AG09319 (cell line): ENCODE results near the gene GRAMD2A.

Source experiments
- DNase-seq: peaks from one replicate; pipeline ENCODE4 v3.0.0-alpha.2; 2010; ENCODE audit warnings: low read depth; ENCODE audit errors: extremely low read depth
- CTCF ChIP-seq: IDR thresholded peaks from 2 replicates; pipeline ENCODE4 v1.5.1; 2011; ENCODE audit warnings: low read depth, mild to moderate bottlenecking, inconsistent platforms, low read length, moderate library complexity

The GRAMD2A gene

DNA sequence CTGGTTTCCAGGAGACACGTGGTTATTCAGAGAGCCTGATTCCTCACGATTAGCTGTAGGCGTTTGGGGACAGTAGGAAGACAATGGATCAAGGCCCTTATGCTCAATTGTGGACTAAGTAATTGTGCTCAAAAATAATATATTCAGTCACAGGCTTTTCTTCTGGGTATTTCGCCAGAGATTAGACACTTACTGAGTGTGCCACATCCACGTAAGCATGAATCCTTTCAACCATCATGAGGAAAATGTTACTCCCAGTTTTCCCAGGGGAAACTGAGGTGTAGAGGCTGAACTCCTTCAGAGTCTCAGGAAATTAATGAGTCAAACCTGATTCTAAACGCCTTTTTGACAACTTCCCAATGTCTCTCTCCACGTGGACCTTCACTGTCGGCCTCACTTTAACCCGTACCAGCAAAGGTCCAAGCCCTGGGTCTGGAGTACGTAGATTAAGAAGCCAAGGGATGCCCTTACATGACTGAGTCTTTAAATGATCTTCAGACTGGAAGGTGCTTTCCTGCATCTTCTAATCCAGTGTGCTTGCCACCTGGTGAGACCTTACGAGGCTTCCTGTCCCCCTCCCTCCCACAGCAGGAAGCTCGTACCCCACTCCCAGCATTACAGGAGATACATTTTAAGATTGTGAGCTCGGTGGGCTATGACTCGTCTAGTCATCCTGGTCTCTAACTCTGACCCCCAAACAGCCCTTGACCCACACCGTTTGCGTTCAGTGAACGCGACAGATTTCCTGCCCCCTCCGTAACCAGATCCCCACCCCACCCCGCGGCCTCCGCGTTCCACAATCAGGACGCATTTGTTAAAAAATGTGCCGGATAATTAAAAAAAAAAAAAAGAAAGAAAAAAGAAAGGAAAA is 31.7 kb upstream of the GRAMD2A start:
- DNase-seq = no peak
- no peak for TF ChIP-seq CTCF

DNA sequence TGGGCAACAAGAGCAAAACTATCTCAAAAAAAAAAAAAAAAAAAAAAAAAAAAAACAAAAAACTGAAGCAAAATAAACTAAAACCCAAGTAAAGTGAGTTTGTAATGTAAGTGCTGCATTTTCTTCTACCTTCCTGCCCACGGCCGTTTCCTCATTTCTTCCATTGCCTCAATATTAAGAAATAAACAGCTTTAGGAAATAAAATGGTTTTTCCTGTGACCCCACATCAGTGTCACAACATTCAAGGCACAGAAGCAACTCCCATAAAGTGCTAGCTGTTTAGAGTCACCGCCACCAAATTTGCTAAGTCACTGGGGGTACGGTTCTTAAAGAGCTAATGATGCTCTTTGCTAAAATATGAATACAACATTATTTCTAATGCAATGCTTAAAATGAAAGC is 30.1 kb upstream of the GRAMD2A start:
- no peak for DNase-seq
- no peak for TF ChIP-seq CTCF

DNA sequence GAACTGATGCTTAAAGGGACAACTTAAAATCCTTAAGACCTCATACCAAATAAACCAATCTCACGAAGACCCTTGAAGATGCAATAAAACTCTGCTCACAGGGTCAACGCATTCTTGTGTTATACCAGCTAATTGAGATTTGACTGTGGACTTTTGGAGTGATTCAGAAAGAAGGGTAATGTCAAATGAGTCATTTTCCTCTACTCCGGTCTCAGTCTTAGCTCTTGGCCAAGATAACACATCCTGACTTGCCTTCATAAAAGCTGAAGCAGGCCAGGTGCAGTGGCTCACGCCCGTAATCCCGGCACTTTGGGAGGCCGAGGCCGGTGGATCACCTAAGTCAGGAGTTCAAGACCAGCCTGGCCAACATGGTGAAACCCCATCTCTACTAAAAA is 29.6 kb upstream of the GRAMD2A start:
- no peak for DNase-seq
- no peak for TF ChIP-seq CTCF

DNA sequence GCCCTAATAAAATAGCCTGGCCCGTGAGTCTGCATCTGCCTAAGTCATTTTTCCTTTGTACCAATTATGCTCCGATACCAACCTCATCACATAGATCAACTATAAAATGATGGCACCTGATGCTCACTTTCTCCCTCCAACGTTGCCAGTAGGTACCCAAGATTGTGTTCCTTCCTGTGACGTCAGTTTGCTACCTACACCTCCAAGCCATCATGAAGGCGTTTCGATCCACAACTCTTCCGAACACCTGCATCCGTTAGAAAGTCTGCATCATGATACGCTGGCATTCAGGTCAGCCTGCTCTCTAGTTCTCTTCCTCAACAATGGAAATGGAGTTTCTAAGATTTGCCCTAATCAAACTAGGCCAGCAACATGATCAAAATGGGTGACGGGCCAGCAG is 25.7 kb upstream of the GRAMD2A start:
- TF ChIP-seq CTCF = no peak
- no peak for DNase-seq

DNA sequence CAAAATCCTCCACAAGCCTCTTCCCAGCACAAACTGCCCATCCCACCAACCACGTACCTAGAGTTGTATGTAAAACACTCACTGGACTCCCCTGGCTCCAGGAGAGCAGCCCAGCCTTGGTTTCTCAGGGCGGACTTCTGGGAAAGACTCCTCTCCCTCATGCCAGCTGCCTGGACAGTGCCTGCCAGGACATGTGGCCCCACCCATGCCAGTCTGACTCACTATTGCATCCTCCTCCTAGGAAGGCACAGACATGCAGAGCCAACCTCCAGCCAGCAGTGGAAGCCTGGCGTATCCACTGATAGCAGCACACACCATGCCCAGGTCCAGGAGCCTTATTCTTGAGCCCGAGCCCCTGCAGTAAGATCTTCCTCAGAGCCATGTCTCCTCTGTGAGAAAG is 24.8 kb upstream of the GRAMD2A start:
- no peak for TF ChIP-seq CTCF
- no peak for DNase-seq

DNA sequence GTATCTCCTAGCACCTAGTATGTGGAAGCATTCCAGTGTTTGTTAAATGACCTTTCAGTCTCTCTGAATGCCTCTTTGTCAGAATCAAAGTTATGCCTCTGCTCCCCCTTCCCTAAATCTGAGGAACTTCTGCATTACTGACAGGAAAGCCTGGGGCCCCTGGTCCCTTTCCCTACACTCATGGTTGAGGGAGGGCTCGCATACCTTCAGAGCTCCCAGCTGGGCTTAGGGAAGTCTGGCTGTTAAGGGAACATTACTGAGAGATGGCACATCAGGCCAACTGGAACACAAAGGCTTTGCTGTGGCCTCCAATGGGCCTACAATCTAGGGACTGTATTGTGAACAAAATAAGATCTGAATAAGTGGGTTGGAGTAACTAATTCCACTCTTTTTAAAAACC is 23.1 kb upstream of the GRAMD2A start:
- DNase-seq = no peak

More for the DNA sequence above, 23.1 kb upstream of the GRAMD2A start:
- TF ChIP-seq CTCF = no peak
